Daoy (cell line): ENCODE data around the gene SAMD1. TPM values are rescaled to one million over a fixed set of nuclear protein-coding genes. Genes with fewer than 3 reads are reported as not detected.
A peak's percentile ranks its signal among the peaks of the same experiment; 100 is the strongest.

ENCODE experiments used
- DNase-seq: peaks from one replicate; pipeline ENCODE4 v3.0.0-alpha.2; 2015; ENCODE audit warnings: low read depth
- total RNA-seq: library from RNA; depleted of rRNA; stranded (reverse); fragments of >200 nt; shearing (Covaris generic); gene quantifications from 2 replicates; pipeline ENCODE4 v1.2.3, GENCODE V29; 2014; rRNA removed

SAMD1 gene
- total RNA-seq: 95.5 and 121 TPM in 2 replicates

DNA sequence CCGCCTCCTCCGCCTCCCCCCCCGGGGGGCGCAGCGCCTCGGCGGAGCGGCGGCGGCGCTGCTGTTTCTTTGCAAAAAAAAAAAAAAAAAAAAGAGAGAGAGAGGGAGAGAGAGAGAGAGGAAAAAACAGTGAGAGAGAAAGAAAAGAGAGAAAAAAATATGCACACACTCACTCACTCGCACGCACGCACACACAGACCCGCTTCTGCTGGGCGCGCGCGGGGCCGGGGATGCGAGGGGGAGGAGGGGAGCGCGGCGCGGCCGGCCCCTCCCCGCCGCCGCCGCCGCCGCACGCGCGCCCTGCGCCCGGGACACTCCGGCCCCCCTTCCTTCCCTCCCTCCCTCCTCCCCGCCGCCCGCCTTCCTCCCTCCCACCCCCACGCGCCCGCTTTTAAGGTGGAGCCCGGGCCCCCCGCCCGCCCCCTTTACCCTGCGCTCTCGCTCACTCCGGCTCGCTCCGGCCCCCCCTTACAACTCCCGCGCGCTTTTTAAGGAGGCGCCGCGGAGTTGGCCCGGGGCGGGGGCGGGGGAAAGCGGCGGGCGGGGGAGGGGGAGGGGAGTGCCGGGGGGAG, at the start of gene SAMD1:
TSS of gene SAMD1 (minus strand) at position 243 of the 572 bp plus-strand sequence.
- peak; percentile 91 for DNase-seq

- no peak for DNase-seq
These were observed 49.4 kb upstream of the SAMD1 start for GRCh38 chr19:14139944-14140343.

DNA sequence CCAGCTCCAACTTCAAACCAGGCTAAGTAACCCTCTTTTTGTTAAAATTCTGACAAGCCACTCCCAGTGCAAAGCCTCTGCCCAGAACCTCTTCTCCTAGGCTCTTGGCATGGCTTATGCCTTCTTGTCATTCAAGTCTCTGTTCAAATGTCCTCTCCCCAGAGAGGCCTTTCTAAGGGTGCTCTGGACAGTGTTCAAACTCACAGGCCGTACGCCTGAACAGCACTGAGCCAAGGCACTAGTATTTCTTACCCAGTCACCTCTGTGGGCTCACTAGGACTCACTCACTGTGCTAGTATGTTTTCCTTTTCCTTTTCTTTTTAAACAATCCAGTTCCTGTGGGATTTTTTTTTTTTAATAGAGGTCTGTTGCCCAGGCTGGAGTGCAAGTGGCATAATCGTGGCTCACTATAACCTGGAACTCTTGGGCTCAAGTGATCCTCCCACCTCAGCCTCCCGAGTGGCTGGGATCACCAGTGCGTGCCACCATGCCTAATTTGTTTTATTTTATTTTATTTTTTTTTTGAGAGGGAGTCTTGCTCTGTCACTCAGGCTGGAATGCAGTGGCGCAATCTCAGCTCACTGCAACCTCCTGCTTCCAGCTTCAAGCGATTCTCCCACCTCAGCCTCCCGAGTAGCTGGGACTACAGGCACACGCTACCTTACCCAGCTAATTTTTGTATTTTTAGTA, 48.2 kb upstream of the SAMD1 start:
- DNase-seq: peak; percentile 65

- DNase-seq: peak; percentile 100
These were observed 46.1 kb upstream of the SAMD1 start, which contains the start of gene ASF1B for GRCh38 chr19:14136509-14137281. ASF1B (minus strand) TSS chr19:14136589; CDS start chr19:14136456, 133 bp downstream.

DNA sequence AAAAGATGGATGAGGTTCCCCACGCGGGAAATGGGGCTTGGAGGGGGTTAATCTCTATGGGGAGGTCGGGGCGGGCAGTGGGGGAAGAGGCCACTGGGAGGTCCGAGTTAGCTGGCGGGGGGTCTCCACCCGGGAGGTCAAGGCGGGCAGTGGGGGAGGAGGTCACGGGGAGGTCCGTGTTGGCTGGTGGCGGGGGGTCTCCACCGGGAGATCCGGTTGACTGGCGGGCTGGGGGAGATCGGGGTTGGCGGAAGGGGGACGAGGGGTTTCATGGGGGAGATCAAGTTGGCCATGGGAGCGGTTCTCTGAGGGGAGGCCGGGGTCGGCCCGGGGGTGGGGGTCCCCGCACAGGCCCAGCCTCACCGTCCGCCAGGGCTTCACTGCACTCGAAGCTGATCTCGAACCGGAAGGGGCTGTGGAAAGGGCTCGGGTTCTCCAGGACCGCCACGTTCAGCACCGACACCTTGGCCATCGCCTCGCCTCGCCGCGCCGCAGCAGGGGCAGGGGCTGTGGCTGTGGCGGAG, 45.5 kb upstream of the SAMD1 start:
- DNase-seq: no peak

GRCh38 chr19:14135355-14135754, 44.8 kb upstream of the SAMD1 start:
- no peak for DNase-seq

DNA sequence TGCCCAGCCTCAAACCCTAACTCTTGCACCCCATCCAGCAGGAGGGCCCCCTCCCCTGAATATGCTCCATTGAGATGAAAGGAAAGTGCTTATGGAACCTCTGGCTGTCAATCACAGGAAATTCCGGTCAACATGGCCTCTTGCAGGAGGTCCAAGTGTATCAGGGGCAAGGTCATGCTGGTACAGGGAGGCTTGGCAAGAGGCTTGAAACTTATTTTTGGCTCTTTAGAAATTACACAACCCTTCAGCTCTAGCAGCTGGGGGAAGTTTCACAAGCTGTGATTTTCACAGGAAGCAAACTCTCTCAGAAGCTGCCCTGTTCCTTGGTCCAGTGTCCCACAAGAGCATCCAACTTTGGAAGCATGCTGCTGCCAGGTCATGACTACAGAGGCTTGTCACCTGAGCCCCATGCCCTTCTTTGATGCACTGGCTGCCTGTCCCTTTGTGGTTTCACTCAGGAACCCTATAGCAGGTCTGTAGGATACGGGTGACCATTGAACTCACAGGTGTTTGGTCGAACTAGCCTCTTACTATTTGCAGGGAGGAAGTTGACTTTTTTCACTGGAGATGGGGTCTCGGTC, 37.5 kb upstream of the SAMD1 start:
- DNase-seq: no peak

- no peak for DNase-seq
These were observed 36.6 kb upstream of the SAMD1 start for GRCh38 chr19:14127176-14127575.

DNA sequence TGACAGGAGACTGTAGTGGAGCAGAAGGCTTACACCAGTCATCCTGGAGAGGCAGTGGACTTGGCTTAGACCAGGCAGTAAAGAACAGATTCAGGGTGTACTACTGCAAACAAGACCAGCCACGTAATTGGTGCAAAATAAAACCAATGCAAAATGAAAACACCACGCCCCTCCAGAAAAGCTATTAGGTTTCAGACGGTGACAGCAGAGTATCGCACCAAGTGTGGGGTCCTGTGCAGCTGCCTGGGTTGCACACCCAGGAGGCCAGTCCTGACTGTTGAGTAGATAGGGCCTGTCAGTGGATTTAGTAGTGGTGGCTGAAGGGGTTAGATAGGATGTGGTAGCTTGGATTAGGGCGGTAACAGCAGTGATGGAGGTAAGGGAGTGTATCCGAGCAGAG, 32.4 kb upstream of the SAMD1 start:
- no peak for DNase-seq

GRCh38 chr19:14120497-14120780, 29.9 kb upstream of the SAMD1 start:
- no peak for DNase-seq

- no peak for DNase-seq
These were observed 29.3 kb upstream of the SAMD1 start for GRCh38 chr19:14119644-14120496.

- DNase-seq: no peak
These were observed 28.6 kb upstream of the SAMD1 start for GRCh38 chr19:14119146-14119545.

DNA sequence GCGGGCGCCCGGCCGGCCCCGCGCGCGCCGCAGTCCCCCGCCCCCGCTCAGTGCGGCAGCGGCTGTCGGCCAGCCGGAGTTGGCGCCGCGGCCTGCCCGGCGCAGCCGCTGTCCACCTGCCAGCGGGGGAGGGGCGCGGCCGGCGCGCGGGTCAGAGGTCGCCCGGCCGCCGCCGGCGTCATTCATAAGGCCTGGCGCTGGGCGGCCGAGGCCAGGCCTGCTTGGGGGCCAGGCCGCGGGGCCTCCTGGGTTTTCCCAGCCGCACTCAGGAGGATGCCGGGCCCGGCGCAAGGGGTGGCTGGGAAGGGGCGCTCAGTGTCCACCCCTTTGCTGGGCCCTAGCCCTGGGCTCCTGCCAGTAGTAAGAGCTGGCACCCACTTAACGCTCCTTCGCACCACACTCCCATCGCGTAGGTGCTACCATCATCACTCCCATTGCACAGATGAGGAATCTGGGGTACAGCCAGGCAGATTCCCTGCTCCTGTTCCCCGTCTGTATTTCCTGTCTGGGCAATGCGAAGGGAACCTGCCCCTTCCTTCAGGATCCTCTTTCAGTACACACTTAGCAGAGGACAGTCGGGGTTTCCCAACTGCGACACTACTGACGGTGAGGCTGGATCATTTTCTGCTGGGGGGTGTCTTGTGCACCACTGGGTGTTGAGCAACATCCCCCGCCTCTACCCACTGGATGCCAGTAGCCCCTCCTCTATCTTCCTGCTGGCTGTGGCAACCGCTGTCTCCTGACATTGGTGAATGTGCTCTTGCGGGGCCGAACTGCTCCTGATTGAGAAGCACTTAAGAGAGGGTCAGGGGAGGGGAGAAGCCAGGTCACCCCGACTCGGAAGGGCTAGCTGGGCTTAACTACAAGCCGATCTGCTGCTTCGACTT, 27.9 kb upstream of the SAMD1 start:
- peak; percentile 62 for DNase-seq

DNA sequence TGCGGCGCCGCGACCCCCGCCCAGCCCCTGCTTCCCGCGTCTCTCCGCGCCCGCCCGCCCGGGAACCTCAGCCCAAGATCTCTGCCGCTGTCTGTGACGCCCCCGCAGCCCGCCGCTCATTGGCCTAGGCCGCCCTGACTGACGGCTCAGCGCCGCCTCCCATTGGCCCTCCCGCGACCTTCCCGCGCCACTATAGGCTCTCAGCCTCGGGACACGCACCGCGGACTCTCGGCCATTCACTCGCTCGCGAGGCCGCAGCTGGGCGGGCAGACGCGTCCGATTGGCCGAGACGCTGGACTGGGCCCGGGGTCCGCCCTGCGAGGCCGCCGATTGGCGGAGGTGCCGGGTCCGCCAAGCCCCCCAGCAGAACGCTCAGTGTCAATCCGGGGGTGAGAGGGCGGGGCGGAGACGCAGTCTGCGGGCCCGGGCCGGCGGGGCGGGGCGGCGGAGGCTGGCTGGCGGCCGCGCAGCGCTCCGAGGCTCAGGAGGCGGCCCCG, 27.2 kb upstream of the SAMD1 start, which contains the start of gene PRKACA:
TSS of gene PRKACA (minus strand) at position 95 of the 497 bp plus-strand sequence. CDS start 215 bp downstream, outside the sequence.
- peak; percentile 100 for DNase-seq

- DNase-seq: peak; percentile 22
These were observed 26.5 kb upstream of the SAMD1 start for GRCh38 chr19:14116918-14117578.

DNA sequence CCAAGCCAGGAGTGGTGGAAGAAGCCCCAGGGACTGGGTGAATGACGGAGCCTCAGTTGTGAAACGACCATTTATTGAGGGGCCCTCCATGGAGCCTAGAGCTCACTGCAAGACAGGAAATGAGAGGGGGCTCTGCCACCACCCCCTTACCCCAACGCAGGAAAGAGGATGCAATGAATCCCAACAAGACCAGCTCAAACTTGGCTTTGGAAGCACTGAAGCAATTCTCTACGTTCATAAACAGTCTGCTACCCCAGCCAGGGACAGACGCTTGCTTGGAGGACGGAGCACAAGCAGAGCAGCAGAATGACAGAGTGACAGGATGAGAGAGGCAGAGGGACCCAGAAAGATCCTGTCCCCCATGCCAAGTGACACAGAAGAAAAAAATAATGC, 26.0 kb upstream of the SAMD1 start:
- no peak for DNase-seq

DNA sequence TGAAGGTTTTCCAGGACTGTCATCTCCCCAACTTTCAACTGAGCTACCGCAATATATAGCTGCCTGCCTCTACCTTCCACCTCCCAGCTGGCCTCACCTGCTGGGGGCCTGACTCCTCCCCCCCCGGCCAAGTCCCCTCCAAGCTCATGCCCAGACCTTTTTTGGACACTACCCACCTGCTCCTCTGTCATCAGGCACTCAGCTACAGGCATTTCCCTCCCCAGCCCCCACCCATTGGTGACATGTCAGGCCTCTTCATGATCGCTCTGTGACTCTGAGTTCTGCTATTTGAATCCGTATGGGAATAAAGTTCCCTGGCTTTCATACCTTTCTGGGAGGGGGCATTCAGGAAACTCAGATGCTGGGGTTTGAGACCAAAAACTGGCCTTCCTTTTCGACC, 25.2 kb upstream of the SAMD1 start:
- DNase-seq: no peak

DNA sequence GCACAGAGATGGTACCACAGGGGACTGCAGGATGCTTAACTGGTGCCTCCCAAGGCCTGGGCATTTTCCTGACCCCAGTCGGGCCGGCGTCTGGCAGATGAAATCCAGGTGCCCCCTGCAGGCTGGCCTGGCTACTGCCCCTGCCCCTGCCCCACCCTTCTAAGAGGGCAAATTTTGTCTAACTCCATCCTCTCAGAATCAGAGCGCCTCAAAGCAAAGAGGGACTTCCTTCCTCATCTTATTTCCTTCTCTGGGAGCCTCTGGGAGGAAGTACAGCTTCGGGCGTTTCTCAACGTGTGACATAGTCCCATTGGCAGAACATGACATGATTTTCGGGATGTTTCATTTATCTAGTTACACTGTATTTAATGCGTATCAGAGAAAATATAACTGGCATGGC, 24.3 kb upstream of the SAMD1 start:
- DNase-seq: peak; percentile 50

DNA sequence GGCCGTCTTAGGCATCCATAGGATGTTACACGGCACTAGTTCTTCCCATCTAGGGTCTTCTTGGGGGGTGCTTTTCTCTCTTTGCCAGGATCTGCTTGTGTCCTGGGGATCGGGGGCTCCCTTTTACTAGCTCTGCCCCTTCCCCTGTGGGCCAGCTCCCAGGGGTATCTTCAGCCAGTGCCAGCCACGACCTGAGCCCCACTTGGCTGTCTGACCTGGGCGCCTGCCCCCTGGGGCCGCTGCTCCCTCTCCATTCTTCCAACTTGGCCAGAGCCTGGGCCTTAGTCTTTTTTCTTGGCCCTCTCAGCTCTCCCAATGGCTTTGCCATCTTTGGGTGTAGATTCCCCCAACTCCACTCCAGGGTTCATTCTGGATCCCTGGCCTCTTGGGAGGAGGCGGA, 23.9 kb upstream of the SAMD1 start:
- DNase-seq: no peak
